Cardiac fibroblast (primary cell): ENCODE data around the gene CNTNAP5.

Experiments
- DNase-seq, 2 donors: peaks; one replicate each; pipeline versions ENCODE4 v3.0.0 to v3.0.0-alpha.2; 2010; ENCODE audit warnings: low read depth in 2 of 2
- H3K4me3 ChIP-seq, 2 donors: replicated peaks in 1 of 2; 1 replicate in 1 of 2; 2 replicates in 1 of 2; pipeline ENCODE4 v1.5.1; 2011; ENCODE audit warnings: low read depth in 2 of 2, low read length in 2 of 2, mild to moderate bottlenecking in 2 of 2, moderate library complexity in 1 of 2
- TF ChIP-seq, protein P1 (sequence below): IDR thresholded peaks from one replicate; pipeline ENCODE4 v1.5.1; 2011; ENCODE audit warnings: low read depth, mild to moderate bottlenecking, low read length, inconsistent platforms

The CNTNAP5 gene

DNA sequence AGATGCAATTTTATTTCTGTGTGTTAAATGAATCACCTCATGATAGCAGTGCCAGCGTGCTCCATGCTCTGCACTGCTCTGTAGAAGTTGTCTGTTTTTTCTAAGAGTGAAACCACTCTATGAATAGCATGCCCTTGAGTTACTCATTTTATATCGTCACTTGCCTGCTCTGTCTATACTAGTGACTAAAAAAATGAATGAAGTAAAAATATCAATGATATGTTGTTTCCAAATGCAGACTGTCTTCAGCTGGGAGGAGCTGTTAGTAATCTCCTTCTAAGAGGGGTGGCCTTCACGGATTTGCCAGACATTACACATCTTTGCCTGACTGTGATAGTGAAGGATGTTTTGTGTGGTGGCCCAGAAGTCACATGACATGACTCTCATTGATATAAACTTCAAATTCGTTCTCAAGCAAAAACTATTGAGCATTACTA is 852.1 kb downstream of the CNTNAP5 start:
- DNase-seq, result peak; percentile 24 to 67
- TF ChIP-seq, protein P1, sequence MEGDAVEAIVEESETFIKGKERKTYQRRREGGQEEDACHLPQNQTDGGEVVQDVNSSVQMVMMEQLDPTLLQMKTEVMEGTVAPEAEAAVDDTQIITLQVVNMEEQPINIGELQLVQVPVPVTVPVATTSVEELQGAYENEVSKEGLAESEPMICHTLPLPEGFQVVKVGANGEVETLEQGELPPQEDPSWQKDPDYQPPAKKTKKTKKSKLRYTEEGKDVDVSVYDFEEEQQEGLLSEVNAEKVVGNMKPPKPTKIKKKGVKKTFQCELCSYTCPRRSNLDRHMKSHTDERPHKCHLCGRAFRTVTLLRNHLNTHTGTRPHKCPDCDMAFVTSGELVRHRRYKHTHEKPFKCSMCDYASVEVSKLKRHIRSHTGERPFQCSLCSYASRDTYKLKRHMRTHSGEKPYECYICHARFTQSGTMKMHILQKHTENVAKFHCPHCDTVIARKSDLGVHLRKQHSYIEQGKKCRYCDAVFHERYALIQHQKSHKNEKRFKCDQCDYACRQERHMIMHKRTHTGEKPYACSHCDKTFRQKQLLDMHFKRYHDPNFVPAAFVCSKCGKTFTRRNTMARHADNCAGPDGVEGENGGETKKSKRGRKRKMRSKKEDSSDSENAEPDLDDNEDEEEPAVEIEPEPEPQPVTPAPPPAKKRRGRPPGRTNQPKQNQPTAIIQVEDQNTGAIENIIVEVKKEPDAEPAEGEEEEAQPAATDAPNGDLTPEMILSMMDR, result no peak

DNA sequence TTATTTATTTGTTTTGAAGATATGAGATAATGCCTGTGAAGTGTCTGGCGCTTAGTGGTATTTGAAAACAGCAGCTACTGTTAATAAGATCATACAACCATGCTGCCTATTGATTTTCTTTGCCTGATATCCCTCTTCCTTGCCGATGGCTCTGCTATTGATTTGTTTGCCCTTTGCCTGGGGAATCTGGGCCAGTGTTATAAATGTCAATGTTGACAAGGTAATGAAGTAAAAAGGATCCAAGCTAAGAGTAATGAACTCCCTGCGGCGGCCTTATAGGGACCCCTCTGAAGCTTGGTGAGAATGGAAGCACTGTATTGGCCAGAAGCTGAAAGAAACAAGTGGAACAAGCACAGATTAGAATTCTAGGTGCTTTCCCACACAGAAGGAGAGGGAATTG is 854.6 kb downstream of the CNTNAP5 start:
- DNase-seq, result no peak
- TF ChIP-seq, protein P1, result no peak

More for the DNA sequence above, 852.1 kb downstream of the CNTNAP5 start:
- no peak overlapping the region for H3K4me3 ChIP-seq

DNA sequence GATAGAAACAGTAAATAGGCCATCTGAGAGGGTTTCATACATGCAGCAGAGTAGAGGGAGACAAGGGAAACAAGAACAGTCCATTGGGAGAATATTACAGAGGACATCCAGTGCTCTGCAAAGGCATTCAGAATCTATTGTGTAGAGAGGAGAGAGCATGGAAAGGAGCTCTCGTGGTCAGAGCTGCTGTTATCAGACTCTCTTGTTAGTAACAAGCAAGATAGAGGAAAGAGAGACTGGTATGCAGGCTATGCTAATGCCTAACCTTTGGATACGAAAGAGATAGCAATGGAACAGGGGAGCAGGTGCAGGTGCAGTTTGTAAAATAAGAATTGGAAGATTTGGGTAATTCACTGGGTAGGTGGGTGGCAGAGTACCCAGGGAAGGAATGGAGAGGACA is 855.9 kb downstream of the CNTNAP5 start:
- DNase-seq, result no peak
- H3K4me3 ChIP-seq, result no peak overlapping the region
- TF ChIP-seq, protein P1, result no peak

More for the DNA sequence above, 854.6 kb downstream of the CNTNAP5 start:
- no peak overlapping the region for H3K4me3 ChIP-seq

DNA sequence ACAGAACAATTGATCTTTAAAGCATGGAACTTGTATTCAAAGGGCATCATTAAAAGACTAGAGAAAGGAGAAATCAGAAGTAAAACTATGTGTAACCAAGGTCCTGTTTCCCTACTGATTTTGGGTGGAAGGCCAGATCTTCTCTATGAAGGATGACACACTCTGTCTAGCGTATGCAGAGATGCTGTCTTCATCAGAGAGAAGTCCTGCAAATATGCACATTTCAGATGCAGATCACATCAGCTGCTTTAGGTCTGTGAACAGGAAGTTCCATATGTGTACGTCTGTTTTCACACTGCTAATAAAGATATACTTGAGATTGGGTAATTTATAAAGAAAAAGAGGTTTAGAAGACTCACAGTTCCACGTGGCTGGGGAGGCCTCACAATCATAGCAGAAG is 857.3 kb downstream of the CNTNAP5 start:
- DNase-seq, result no peak
- TF ChIP-seq, protein P1, result no peak
- no peak overlapping the region for H3K4me3 ChIP-seq

DNA sequence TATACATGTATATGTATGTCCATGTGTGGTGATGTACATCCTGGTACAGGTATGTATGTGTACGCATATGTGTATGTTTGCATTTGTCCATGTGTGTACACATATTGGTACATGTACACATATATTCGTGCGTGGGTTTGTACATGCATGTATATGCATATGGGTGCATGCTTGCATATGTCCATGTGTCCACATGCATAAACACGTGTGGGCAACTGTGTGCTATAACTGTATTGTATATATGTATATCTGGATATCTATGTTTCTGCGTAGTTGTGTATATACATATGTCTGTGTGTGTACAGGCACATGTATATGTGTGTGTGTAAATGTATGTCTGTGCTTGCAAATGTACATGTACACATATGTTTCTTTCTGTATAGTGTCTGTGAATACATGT is 858.5 kb downstream of the CNTNAP5 start:
- TF ChIP-seq, protein P1, result no peak
- DNase-seq, result no peak
- no peak overlapping the region for H3K4me3 ChIP-seq

DNA sequence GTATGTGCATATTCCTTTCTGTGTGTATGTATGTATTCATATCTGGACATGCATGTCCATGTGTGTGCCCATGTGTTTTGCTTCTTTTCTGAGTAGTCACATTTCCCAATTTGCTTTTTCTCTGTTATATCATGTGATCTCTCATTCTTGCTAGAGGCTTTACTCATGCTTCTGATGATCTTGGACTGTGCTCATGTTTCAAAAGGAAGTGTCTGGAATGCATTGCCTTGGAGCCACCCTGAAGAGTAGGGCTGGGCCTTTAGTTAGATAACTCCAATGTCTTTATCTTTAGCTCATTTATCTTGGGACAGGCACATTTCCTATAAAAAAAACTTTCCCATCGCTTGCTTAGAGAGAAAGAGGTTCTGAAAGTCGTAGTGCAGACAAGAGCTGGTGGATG is 859.2 kb downstream of the CNTNAP5 start:
- no peak overlapping the region for H3K4me3 ChIP-seq
- TF ChIP-seq, protein P1, result no peak
- peak in 1 of 2 donors; percentile 30 for DNase-seq

DNA sequence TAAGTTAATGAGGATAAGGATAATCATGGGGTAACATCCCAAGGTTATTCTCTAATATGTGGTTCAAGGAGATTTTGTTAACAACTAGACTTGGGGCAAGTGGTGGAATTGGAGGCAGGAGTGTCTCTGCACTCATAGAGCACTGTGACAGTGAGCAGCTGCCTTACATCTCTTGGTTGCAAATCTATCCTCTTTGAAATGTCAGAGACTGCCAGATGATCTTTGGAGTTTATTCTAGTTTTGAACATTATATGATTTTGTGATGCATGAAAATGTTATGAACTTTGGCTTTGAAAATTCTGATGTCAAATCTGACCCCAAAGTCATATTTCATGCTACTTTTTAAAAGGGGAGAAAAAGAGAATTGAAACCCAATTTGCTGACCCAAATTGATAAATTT is 861.1 kb downstream of the CNTNAP5 start:
- DNase-seq, result no peak
- TF ChIP-seq, protein P1, result no peak
- H3K4me3 ChIP-seq, result no peak overlapping the region
